ENCODE data around the gene ZNF784.

The ZNF784 gene

GRCh38 chr19:55647732-55648584, 23.6 kb upstream of the ZNF784 start, which contains the start of gene CCDC106:
Gene CCDC106, plus strand, starts transcription at chr19:55648212. Its CDS starts 835 bp downstream, at chr19:55649047.
- peak within 1 kb of the TSS; percentile 59 for H3K27ac ChIP-seq (ENCODE audit: low read length, poor library complexity, severe bottlenecking)
- H4K8ac ChIP-seq (ENCODE audit: low read length), result peak within 1 kb of the TSS; percentile 95
- H3K4me2 ChIP-seq (ENCODE audit: low read length, poor library complexity, severe bottlenecking), result peak within 1 kb of the TSS; percentile 76
- peak within 1 kb of the TSS; percentile 37 for H2BK120ac ChIP-seq (ENCODE audit: low read depth, low read length)
- peak within 1 kb of the TSS; percentile 60 for H2AK5ac ChIP-seq (ENCODE audit: low read length, severe bottlenecking)
- peak within 1 kb of the TSS; percentile 89 to 99 for H3K14ac ChIP-seq (ENCODE audit: low read length in 2 of 2)
- H2BK12ac ChIP-seq (ENCODE audit: low read length in 2 of 2), result peak within 1 kb of the TSS in 1 of 2 experiments; percentile 96
- H3K9ac ChIP-seq (ENCODE audit: low read length), result peak within 1 kb of the TSS; percentile 87
- 1% methylated on average over 57 of the region's 87 CpGs for WGBS
- no peaks in the 10 kb centered on the region for H3K9me3 ChIP-seq (ENCODE audit: control insufficient read depth, low read length)
- peak within 1 kb of the TSS; percentile 98 for H2BK15ac ChIP-seq (ENCODE audit: low read depth, poor library complexity, severe bottlenecking)
- H2BK5ac ChIP-seq (ENCODE audit: low read depth, low read length, poor library complexity, severe bottlenecking), result peak within 1 kb of the TSS; percentile 90
- peak within 1 kb of the TSS; percentile 87 to 100 for H3K18ac ChIP-seq (ENCODE audit: low read depth in 1 of 2, low read length in 2 of 2)
- H3K79me1 ChIP-seq (replicated peaks; ENCODE audit: low read length, poor library complexity, severe bottlenecking), result peaks cover 46% of the 10 kb centered on the region
- H4K91ac ChIP-seq (ENCODE audit: low read length), result peak within 1 kb of the TSS; percentile 91
- no peaks in the 10 kb centered on the region for H3K27me3 ChIP-seq (ENCODE audit: control insufficient read depth in 1 of 2, insufficient read depth in 1 of 2, low read length in 2 of 2)
- peak; percentile 82 for DNase-seq
- H2AFZ ChIP-seq (ENCODE audit: low read depth, low read length), result peak within 1 kb of the TSS; percentile 97
- H3K4me1 ChIP-seq (ENCODE audit: control insufficient read depth, insufficient read depth, low read depth, low read length), result peaks cover 34% of the 10 kb centered on the region
- H3K4me3 ChIP-seq (ENCODE audit: insufficient read depth in 1 of 2, low read depth in 1 of 2, low read length in 2 of 2), result peak within 1 kb of the TSS; percentile 83 to 88
- peak within 1 kb of the TSS; percentile 90 to 96 for H3K4ac ChIP-seq (ENCODE audit: low read depth in 1 of 2, low read length in 2 of 2)
- H3K36me3 ChIP-seq (ENCODE audit: control insufficient read depth in 1 of 2, insufficient read depth in 2 of 2, low read depth in 1 of 2, low read length in 2 of 2), result peaks cover 25 to 51% of the 10 kb centered on the region in 2 experiments
- H3K23ac ChIP-seq (ENCODE audit: low read length in 2 of 2), result peak within 1 kb of the TSS in 1 of 2 experiments; percentile 85

GRCh38 chr19:55646889-55647731, 22.7 kb upstream of the ZNF784 start:
- no peak overlapping the region for H2BK5ac ChIP-seq (ENCODE audit: low read depth, low read length, poor library complexity, severe bottlenecking)
- H3K4me2 ChIP-seq (ENCODE audit: low read length, poor library complexity, severe bottlenecking), result peak overlapping the region; percentile 76

GRCh38 chr19:55645512-55645881, 21.1 kb upstream of the ZNF784 start:
- no peak overlapping the region for H2BK12ac ChIP-seq (ENCODE audit: low read length in 2 of 2)
- no peaks in the 10 kb centered on the region for H3K27me3 ChIP-seq (ENCODE audit: control insufficient read depth in 1 of 2, insufficient read depth in 1 of 2, low read length in 2 of 2)
- no peak overlapping the region for H3K4me2 ChIP-seq (ENCODE audit: low read length, poor library complexity, severe bottlenecking)
- no peak for DNase-seq
- H2BK15ac ChIP-seq (ENCODE audit: low read depth, poor library complexity, severe bottlenecking), result no peak overlapping the region
- H2AFZ ChIP-seq (ENCODE audit: low read depth, low read length), result no peak overlapping the region
- H3K4me3 ChIP-seq (ENCODE audit: insufficient read depth in 1 of 2, low read depth in 1 of 2, low read length in 2 of 2), result no peak overlapping the region
- peak overlapping the region; percentile 94 for H3K9ac ChIP-seq (ENCODE audit: low read length)
- peaks cover 30% of the 10 kb centered on the region for H3K79me1 ChIP-seq (replicated peaks; ENCODE audit: low read length, poor library complexity, severe bottlenecking)
- no peak overlapping the region for H3K23ac ChIP-seq (ENCODE audit: low read length in 2 of 2)
- no peak overlapping the region for H3K4ac ChIP-seq (ENCODE audit: low read depth in 1 of 2, low read length in 2 of 2)
- peaks cover 42% of the 10 kb centered on the region for H3K4me1 ChIP-seq (ENCODE audit: control insufficient read depth, insufficient read depth, low read depth, low read length)
- H3K14ac ChIP-seq (ENCODE audit: low read length in 2 of 2), result no peak overlapping the region
- no peak overlapping the region for H2BK120ac ChIP-seq (ENCODE audit: low read depth, low read length)
- H3K18ac ChIP-seq (ENCODE audit: low read depth in 1 of 2, low read length in 2 of 2), result no peak overlapping the region
- H2BK5ac ChIP-seq (ENCODE audit: low read depth, low read length, poor library complexity, severe bottlenecking), result no peak overlapping the region
- H3K27ac ChIP-seq (ENCODE audit: low read length, poor library complexity, severe bottlenecking), result no peak overlapping the region
- H4K8ac ChIP-seq (ENCODE audit: low read length), result no peak overlapping the region
- WGBS, result 93% methylated on average over 4 of the region's 5 CpGs
- no peak overlapping the region for H2AK5ac ChIP-seq (ENCODE audit: low read length, severe bottlenecking)
- H3K9me3 ChIP-seq (ENCODE audit: control insufficient read depth, low read length), result no peaks in the 10 kb centered on the region
- no peak overlapping the region for H4K91ac ChIP-seq (ENCODE audit: low read length)
- peaks cover 17 to 31% of the 10 kb centered on the region in 2 experiments for H3K36me3 ChIP-seq (ENCODE audit: control insufficient read depth in 1 of 2, insufficient read depth in 2 of 2, low read depth in 1 of 2, low read length in 2 of 2)

More at GRCh38 chr19:55646889-55647731, 22.7 kb upstream of the ZNF784 start:
- peak overlapping the region in 1 of 2 experiments; percentile 29 for H2BK12ac ChIP-seq (ENCODE audit: low read length in 2 of 2)
- H3K27me3 ChIP-seq (ENCODE audit: control insufficient read depth in 1 of 2, insufficient read depth in 1 of 2, low read length in 2 of 2), result no peaks in the 10 kb centered on the region
- H3K4me3 ChIP-seq (ENCODE audit: insufficient read depth in 1 of 2, low read depth in 1 of 2, low read length in 2 of 2), result peak overlapping the region; percentile 83 to 88
- H2BK15ac ChIP-seq (ENCODE audit: low read depth, poor library complexity, severe bottlenecking), result peak overlapping the region; percentile 33
- peaks cover 21 to 47% of the 10 kb centered on the region in 2 experiments for H3K36me3 ChIP-seq (ENCODE audit: control insufficient read depth in 1 of 2, insufficient read depth in 2 of 2, low read depth in 1 of 2, low read length in 2 of 2)
- DNase-seq, result no peak
- H3K9ac ChIP-seq (ENCODE audit: low read length), result peak overlapping the region; percentile 87
- H3K9me3 ChIP-seq (ENCODE audit: control insufficient read depth, low read length), result no peaks in the 10 kb centered on the region
- H3K23ac ChIP-seq (ENCODE audit: low read length in 2 of 2), result peak overlapping the region in 1 of 2 experiments; percentile 23
- peak overlapping the region; percentile 59 for H3K27ac ChIP-seq (ENCODE audit: low read length, poor library complexity, severe bottlenecking)
- peak overlapping the region in 1 of 2 experiments; percentile 61 for H3K14ac ChIP-seq (ENCODE audit: low read length in 2 of 2)
- no peak overlapping the region for H2AFZ ChIP-seq (ENCODE audit: low read depth, low read length)
- H2AK5ac ChIP-seq (ENCODE audit: low read length, severe bottlenecking), result peak overlapping the region; percentile 60
- H3K4me1 ChIP-seq (ENCODE audit: control insufficient read depth, insufficient read depth, low read depth, low read length), result peaks cover 41% of the 10 kb centered on the region
- H2BK120ac ChIP-seq (ENCODE audit: low read depth, low read length), result no peak overlapping the region
- 48% methylated on average over 8 of the region's 14 CpGs for WGBS
- peak overlapping the region in 1 of 2 experiments; percentile 81 for H3K4ac ChIP-seq (ENCODE audit: low read depth in 1 of 2, low read length in 2 of 2)
- peak overlapping the region; percentile 54 to 63 for H3K18ac ChIP-seq (ENCODE audit: low read depth in 1 of 2, low read length in 2 of 2)
- peaks cover 41% of the 10 kb centered on the region for H3K79me1 ChIP-seq (replicated peaks; ENCODE audit: low read length, poor library complexity, severe bottlenecking)
- peak overlapping the region; percentile 55 for H4K91ac ChIP-seq (ENCODE audit: low read length)
- H4K8ac ChIP-seq (ENCODE audit: low read length), result peak overlapping the region; percentile 90

Measured in mesenchymal stem cell (in vitro differentiated cells and primary cell).